Endometrial microvascular endothelial cells (primary cell): ENCODE data around the gene CPN1. TPM values are rescaled to one million over a fixed set of nuclear protein-coding genes. Genes with fewer than 3 reads are reported as not detected.
"Not testable (repeated sequence)": the region's sequence is repeated elsewhere in the genome, so short reads cannot be mapped to it uniquely, and the experiment has no call there.

Experiments
- in situ Hi-C: cut with HindIII; loops from 2 replicates; pipeline ENCODE4 v1.10.0; 2017; ENCODE audit warnings: low sequenced_read_pairs, low pct_unique_long_range_greater_than_20kb; ENCODE audit errors: inconsistent ontology term
- total RNA-seq: library from RNA; depleted of rRNA; stranded (reverse); fragments of >200 nt; gene quantifications from one replicate; pipeline ENCODE4 v1.2.3, GENCODE V29; 2015; ENCODE audit errors: inconsistent ontology term

Gene CPN1
- total RNA-seq: not detected

DNA sequence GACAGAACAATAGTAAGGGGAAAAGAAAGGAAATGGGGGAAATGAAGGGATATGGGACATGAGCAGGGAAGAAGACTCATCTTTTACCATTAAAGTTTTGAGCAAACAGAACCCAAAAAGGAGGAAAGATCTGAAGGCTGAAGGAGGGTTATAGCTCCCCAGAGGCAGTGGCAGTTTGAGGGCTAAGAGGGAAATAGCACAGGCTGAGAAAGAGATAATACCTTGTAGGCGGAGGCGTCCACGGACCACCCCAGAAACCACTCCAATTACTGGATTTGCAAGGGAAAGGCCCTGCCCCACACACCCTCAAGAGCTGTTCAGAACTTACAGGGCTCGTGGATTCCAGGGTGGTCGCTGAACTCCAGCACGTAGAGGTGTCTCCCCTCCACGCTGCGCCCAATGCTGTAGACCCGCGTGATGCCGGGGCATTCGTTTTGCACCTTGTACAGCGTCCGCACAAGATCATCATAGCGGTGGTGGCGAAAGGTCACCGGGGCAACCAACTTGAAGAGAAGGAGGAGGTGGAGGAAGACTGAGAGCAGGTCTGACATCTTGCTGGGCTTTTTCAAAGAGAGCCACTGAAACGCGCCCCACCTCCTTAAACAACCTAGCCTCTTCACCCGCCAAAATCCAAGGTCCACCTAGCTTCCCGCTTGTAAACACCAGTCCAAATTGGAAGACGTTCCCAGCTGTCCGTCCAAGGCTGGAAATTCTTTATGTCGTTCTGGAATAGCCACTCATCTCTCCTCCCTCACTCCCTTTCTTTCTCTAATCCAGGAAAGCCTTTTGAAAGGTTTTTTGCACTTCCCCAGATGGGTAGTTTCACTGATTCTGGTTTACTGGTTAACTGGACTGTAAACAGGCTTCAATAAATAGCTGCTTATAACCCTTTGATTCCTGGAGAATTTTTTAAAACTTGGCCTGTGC, at the start of gene CPN1:
CPN1 (minus strand) TSS at position 795 of the 927 bp plus-strand sequence; CDS start at position 551, 244 bp downstream.
- in situ Hi-C loops: no loop called here

DNA sequence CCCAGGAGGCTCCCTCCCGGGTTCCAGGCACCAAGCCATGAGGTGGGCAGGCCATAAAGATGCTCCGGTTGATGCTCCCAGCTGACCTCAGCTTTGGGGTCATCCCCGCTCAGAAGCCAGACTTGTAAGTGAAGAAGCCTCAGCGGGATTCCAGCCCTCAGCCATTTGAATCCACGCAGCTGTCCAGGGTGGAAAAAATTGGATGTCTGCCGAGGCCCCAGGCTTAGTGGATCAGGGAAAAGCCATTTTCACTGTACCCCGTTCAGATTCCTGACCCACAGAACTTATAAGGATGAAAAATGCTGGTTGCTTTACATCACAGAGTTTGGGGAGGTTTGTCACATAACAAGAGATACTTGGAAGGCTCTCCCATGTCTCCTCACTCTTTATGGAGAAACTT, 49.2 kb upstream of the CPN1 start:
- in situ Hi-C loops: no loop called here

- in situ Hi-C loops: no loop called here
Observed at GRCh38 chr10:100129424-100129823, 47.8 kb upstream of the CPN1 start.

DNA sequence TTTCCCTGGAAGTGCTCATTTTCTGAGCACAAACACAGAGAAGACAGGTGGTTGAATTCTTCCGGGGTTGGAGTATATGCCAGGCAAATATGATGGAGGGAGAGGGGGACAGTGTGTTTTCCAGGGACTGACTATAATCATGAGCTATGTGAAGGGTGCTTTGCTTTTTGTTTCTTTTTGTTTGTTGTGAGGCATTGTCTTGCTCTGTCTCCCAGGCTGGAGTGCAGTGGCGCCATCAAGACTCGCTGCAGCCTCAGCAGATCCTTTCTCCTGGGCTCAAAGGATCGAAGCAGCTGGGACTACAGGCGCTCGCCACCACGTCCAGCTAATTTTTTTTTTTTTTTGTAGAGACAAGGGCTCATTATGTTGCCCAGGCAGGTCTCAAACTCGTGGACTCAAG, 47.3 kb upstream of the CPN1 start:
- in situ Hi-C loops: no loop called here

DNA sequence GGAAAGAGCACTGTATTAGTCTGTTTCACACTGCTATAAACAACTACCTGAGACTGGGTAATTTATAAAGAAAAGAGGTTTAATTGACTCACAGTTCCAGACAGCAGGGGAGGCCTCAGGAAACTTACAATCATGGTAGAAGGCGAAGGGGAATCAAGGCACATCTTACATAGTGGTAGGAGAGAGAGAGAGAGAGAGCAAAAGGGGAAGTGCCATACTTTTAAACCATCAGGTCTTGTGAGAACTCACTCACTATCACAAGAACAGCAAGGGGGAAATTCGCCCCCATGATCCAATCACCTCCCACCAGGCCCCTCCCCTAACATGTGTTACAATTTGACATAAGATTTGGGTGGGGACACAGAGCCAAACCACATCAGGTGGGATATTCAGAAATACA, 43.7 kb upstream of the CPN1 start:
- in situ Hi-C loops: not testable (repeated sequence)

DNA sequence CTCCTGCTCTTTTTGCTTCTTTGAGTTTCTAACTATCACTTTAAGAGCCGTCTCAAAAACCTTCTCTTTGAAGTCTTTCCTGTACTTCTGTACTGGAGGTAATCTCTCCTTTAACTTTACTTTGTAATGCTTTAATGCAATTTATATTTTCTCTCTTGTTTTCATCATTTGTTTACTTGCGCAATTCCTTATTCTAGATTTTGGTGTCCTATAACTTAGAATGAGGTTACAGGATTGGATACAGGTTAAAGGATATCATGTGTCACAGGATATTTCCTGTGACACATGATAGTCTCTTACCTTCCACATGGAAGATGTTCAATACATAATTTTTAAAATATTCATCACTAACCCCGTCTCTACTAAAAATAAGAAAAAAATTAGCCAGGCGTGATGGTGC, 42.4 kb upstream of the CPN1 start:
- in situ Hi-C loops: no loop called here

GRCh38 chr10:100122780-100123179, 41.1 kb upstream of the CPN1 start:
- in situ Hi-C loops: no loop called here

DNA sequence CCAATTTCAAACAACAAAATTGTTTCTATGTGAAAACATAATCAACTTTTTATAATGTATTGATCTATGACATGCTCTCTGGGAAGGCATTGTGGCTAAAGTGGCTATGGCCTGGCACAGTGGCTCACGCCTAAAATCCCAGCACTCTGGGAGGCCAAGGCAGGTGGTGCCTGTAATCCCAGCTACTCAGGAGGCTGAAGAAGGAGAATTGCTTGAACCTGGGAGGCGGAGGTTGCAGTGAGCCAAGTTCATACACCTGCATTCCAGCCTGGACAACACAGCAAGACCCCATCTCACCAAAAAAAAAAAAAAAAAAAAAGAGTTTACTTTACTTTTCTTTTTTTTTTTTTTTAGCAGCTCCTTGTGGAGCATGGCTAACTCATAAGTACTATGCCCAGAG, 38.9 kb upstream of the CPN1 start:
- in situ Hi-C loops: no loop called here

GRCh38 chr10:100119726-100120125, 38.1 kb upstream of the CPN1 start:
- in situ Hi-C loops: no loop called here

- in situ Hi-C loops: no loop called here
Observed at GRCh38 chr10:100114976-100115770, 33.5 kb upstream of the CPN1 start.

DNA sequence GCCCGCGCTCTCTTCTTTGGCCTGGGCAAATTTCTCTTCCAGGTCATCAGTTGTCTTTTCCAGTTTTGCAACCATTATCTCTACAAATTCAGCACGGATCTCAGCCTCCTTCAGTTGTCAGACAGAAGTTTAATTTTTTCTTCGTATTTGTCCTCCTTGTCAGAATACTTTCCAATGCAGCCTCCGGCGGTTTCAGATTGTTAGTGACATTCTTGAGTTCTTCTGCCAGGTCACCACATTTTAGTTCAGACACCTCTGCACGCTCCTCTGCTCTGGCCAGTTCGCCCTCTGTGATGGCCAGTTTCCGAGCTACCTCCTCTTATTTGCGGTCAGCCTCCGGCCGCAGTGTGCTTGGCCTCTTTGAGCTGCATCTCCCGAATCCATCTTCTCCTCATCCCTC, 32.8 kb upstream of the CPN1 start:
- in situ Hi-C loops: no loop called here

GRCh38 chr10:100109670-100110069, 28.0 kb upstream of the CPN1 start:
- in situ Hi-C loops: no loop called here

- in situ Hi-C loops: no loop called here
Observed at GRCh38 chr10:100106865-100107264, 25.2 kb upstream of the CPN1 start.

- in situ Hi-C loops: no loop called here
Observed at GRCh38 chr10:100104300-100104699, 22.6 kb upstream of the CPN1 start.

DNA sequence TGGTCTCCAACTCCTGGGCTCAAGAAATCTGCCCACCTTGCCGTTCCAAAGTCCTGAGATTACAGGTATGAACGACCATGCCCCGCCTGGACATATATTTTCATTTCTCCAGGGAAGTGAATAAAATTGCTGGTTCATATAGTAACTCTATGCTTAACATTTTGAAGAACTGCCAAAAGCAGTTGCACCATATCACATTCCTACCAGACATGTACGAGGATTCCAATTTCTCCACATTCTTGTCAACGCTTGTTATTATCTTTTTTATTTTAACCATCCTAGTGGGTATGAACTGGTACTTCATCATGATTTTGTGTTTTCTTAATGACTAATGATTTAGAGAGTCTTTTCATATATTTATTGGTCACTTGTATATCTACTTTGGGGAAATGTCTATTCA, 21.9 kb upstream of the CPN1 start:
- in situ Hi-C loops: no loop called here

DNA sequence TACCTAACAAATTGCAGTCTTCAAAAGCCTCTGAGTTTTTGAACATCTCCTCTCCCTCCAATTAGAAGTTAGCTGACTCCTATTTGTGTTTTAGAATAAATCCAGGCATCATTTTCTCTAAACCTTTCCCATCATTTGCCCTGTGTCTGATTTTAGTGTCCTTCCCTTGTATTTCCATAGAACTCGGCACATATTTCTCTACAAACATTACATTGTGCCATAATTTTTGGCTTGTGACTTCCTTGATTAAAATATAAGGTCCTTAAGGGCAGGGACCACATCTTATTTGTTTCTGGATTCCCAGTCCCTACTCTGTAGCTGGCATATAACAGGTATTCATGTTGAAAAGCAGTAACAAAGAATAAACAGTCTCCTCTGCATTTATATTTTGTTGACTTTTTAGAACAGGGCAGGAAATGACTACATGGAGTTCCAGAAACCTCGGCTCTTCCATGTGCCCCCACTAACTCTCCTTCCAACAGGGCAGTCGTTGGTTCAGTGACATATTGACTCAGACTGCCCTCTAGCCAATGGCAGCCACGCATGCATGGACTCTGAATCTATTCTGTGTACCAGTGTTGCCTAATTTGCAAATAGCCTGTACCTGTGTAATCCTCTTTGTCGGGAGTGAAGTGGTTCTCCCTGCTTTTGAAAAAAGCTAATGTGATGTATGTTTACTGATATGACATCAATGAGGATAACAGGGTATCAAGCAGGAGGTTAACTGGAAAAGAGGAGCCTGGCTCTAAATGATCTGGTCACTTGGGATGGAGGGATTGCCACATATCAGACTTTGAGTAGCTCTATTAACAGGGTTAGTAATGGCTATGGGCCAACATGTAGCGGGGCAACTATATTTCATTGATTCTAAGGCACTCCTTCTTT, 19.8 kb upstream of the CPN1 start:
- in situ Hi-C loops: no loop called here

GRCh38 chr10:100100651-100101184, 19.0 kb upstream of the CPN1 start:
- in situ Hi-C loops: no loop called here

GRCh38 chr10:100089241-100089640, 7.6 kb upstream of the CPN1 start:
- in situ Hi-C loops: no loop called here

- in situ Hi-C loops: not testable (repeated sequence)
Observed at GRCh38 chr10:100086708-100087107, 5.0 kb upstream of the CPN1 start.
